Measurements from ENCODE around the gene PTPN12.

GRCh38 chr7:77561352-77561751, 24.3 kb downstream of the PTPN12 start:
- TF ChIP-seq GATA2 (IDR thresholded peaks at IDR 0.05; ENCODE audit: low read depth, low read length) (no peak), GATA3 (IDR thresholded peaks at IDR 0.05; ENCODE audit: low read depth, low read length) (no peak)

Data from SH-SY5Y (cell line).